HCT116 (cell line): ENCODE data around the gene LAMP1. TPM values are rescaled to one million over a fixed set of nuclear protein-coding genes. Genes with fewer than 3 reads are reported as not detected.

Experiments used
- ATAC-seq: fragments of 200-7000 bp; cut with Tn5 transposase; 2 replicates; pipeline ENCODE4 v1.9.1; 2020; ENCODE audit warnings: mild to moderate bottlenecking, moderate library complexity
- BruUV-seq: library from RNA; stranded (reverse); fragments of 400-500 nt; replicated peaks from 2 replicates; lab custom pipeline; 2021; lab: Mats Ljungman, UMichigan
- CTCF ChIA-PET: fragments of 300-600 bp; sonication (Branson Sonifier 250); formaldehyde crosslinking; loops from one replicate; lab custom pipeline; 2021; ENCODE audit warnings: antibody characterized with exemption; lab: Charles Lee
- POLR2A ChIA-PET: fragments of 300-600, 350-600 bp; sonication (Branson Sonifier 250); formaldehyde crosslinking; loops from one replicate; lab custom pipeline; 2021; ENCODE audit warnings: antibody characterized with exemption; lab: Charles Lee
- RAD21 ChIA-PET, 2 experiments: fragments of 300-600 bp; sonication (Branson Sonifier 250); formaldehyde crosslinking; loops; one replicate each; lab custom pipeline; 2023; ENCODE audit warnings: low total read pairs in 2 of 2; ENCODE audit not compliant: uncharacterized antibody in 2 of 2, unreplicated experiment in 2 of 2, low non-redundant PET in 1 of 2; lab: Charles Lee
- DNase-seq: peaks from one replicate; pipeline ENCODE4 v3.0.0-alpha.2; 2010; ENCODE audit warnings: low read depth, low spot score
- H2AFZ ChIP-seq: fragments of 200-600 bp; shearing (Covaris generic), sonication (generic); 2 replicates; pipeline ENCODE4 v1.6.1; 2017; ENCODE audit warnings: low read depth, mixed run types, mixed read lengths, antibody characterized with exemption, low read length; ENCODE audit not compliant: poor library complexity, severe bottlenecking
- H3K27ac ChIP-seq: 2 replicates; pipeline ENCODE4 v1.5.1; 2012; ENCODE audit warnings: low read depth, low read length
- H3K27me3 ChIP-seq: fragments of 200-600 bp; sonication (generic); 2 replicates; pipeline ENCODE4 v1.6.1; 2016; ENCODE audit warnings: mixed run types, low read length, mixed read lengths; ENCODE audit not compliant: insufficient read depth
- H3K36me3 ChIP-seq, 2 experiments: fragments of 200-500 bp in 1 of 2; fragments of 200-600 bp in 1 of 2; sonication (Bioruptor generic) in 1 of 2; sonication (generic) in 1 of 2; 2 replicates each; pipeline versions ENCODE4 v1.5.1 to v1.6.1; 2014 to 2016; ENCODE audit warnings: low read length in 2 of 2, inconsistent platforms in 1 of 2, mixed read lengths in 1 of 2, mixed run types in 1 of 2; ENCODE audit not compliant: insufficient read depth in 2 of 2, control insufficient read depth in 1 of 2
- H3K4me1 ChIP-seq, 2 experiments: fragments of 200-600 bp in 1 of 2; sonication (generic) in 1 of 2; 2 replicates each; pipeline versions ENCODE4 v1.5.1 to v1.6.1; 2012 to 2017; ENCODE audit warnings: low read length in 2 of 2, inconsistent platforms in 1 of 2, mild to moderate bottlenecking in 1 of 2, mixed read lengths in 1 of 2, mixed run types in 1 of 2, moderate library complexity in 1 of 2; ENCODE audit not compliant: insufficient read depth in 2 of 2, control insufficient read depth in 1 of 2
- H3K4me2 ChIP-seq: fragments of 200-600 bp; sonication (generic); 2 replicates; pipeline ENCODE4 v1.6.1; 2017; ENCODE audit warnings: mixed run types, low read length, mixed read lengths
- H3K4me3 ChIP-seq, 2 experiments: fragments of 200-600 bp in 1 of 2; sonication (generic) in 1 of 2; replicated peaks in 1 of 2; 2 replicates each; pipeline ENCODE4 v1.5.1; 2011 to 2016; ENCODE audit warnings: low read length in 2 of 2, control low read depth in 1 of 2, low read depth in 1 of 2, mild to moderate bottlenecking in 1 of 2, mixed read lengths in 1 of 2, mixed run types in 1 of 2
- H3K79me2 ChIP-seq: fragments of 200-600 bp; sonication (generic); 2 replicates; pipeline ENCODE4 v1.6.1; 2017; ENCODE audit warnings: mild to moderate bottlenecking, mixed run types, low read length, moderate library complexity, mixed read lengths; ENCODE audit not compliant: insufficient read depth
- H3K9ac ChIP-seq: fragments of 200-600 bp; sonication (generic); 2 replicates; pipeline ENCODE4 v1.6.1; 2016; ENCODE audit warnings: low read length, mixed read lengths
- H3K9me2 ChIP-seq: fragments of 200-600 bp; sonication (generic), shearing (Covaris generic); 2 replicates; pipeline ENCODE4 v1.6.1; 2017; ENCODE audit warnings: mixed run types, mild to moderate bottlenecking, moderate library complexity; ENCODE audit not compliant: insufficient read depth
- H3K9me3 ChIP-seq, 2 experiments: fragments of 200-500 bp in 1 of 2; fragments of 200-600 bp in 1 of 2; sonication (Bioruptor generic) in 1 of 2; sonication (generic) in 1 of 2; 2 replicates each; pipeline ENCODE4 v1.6.1; 2014 to 2017; ENCODE audit warnings: low read length in 2 of 2, mixed read lengths in 2 of 2, inconsistent platforms in 1 of 2, low read depth in 1 of 2, mild to moderate bottlenecking in 1 of 2, mixed run types in 1 of 2, moderate library complexity in 1 of 2; ENCODE audit not compliant: control insufficient read depth in 1 of 2, insufficient read depth in 1 of 2
- H4K20me1 ChIP-seq: fragments of 200-600 bp; sonication (generic), shearing (Covaris generic); 2 replicates; pipeline ENCODE4 v1.6.1; 2017; ENCODE audit warnings: mixed run types, mild to moderate bottlenecking, moderate library complexity; ENCODE audit not compliant: insufficient read depth
- ATF3 ChIP-seq: IDR thresholded peaks from 2 replicates; pipeline ENCODE4 v1.6.1; 2012
- CEBPB ChIP-seq: IDR thresholded peaks from 2 replicates; pipeline ENCODE4 v1.6.1; 2012; ENCODE audit warnings: low read depth
- CTCF ChIP-seq, 3 experiments: fragments of 200-600 bp in 1 of 3; sonication (generic) in 1 of 3; IDR thresholded peaks in 2 of 3; conservative IDR thresholded peaks in 1 of 3; 2 replicates each; pipeline ENCODE4 v1.5.1; 2012 to 2017; ENCODE audit warnings: low read depth in 2 of 3, low read length in 2 of 3, antibody characterized with exemption in 1 of 3, borderline replicate concordance in 1 of 3, control low read depth in 1 of 3, mild to moderate bottlenecking in 1 of 3, mixed read lengths in 1 of 3, mixed run types in 1 of 3, moderate library complexity in 1 of 3; ENCODE audit not compliant: insufficient read depth in 1 of 3
- EGR1 ChIP-seq: IDR thresholded peaks from 2 replicates; pipeline ENCODE4 v1.6.1; 2012; ENCODE audit warnings: low read depth
- ELF1 ChIP-seq: IDR thresholded peaks from 2 replicates; pipeline ENCODE4 v1.6.1; 2012; ENCODE audit warnings: low read depth, borderline replicate concordance
- EZH2 ChIP-seq: fragments of 200-600 bp; sonication (generic); IDR thresholded peaks from 2 replicates; pipeline ENCODE4 v1.6.1; 2017; ENCODE audit warnings: antibody characterized with exemption, mixed run types
- EZH2phosphoT487 ChIP-seq: fragments of 200-600 bp; IDR thresholded peaks from 2 replicates; pipeline ENCODE4 v1.6.1; 2018; ENCODE audit warnings: antibody characterized with exemption, borderline replicate concordance
- FOSL1 ChIP-seq: IDR thresholded peaks from 2 replicates; pipeline ENCODE4 v1.6.1; 2012; ENCODE audit warnings: low read depth
- JUND ChIP-seq: IDR thresholded peaks from 2 replicates; pipeline ENCODE4 v1.6.1; 2012
- MAX ChIP-seq: IDR thresholded peaks from 2 replicates; pipeline ENCODE4 v1.6.1; 2012
- RAD21 ChIP-seq: IDR thresholded peaks from 2 replicates; pipeline ENCODE4 v1.6.1; 2012; ENCODE audit warnings: low read depth, mild to moderate bottlenecking
- SIN3A ChIP-seq: IDR thresholded peaks from 2 replicates; pipeline ENCODE4 v1.6.1; 2012; ENCODE audit warnings: low read depth
- SP1 ChIP-seq: IDR thresholded peaks from 2 replicates; pipeline ENCODE4 v1.6.1; 2012; ENCODE audit warnings: low read depth
- TCF7L2 ChIP-seq: IDR thresholded peaks from 2 replicates; pipeline ENCODE4 v1.7.0; 2011; ENCODE audit warnings: borderline replicate concordance, inconsistent platforms; ENCODE audit not compliant: insufficient read depth, insufficient read length; ENCODE audit errors: extremely low read depth
- ZBTB33 ChIP-seq: IDR thresholded peaks from 2 replicates; pipeline ENCODE4 v1.6.1; 2011; ENCODE audit warnings: mild to moderate bottlenecking, low read length, moderate library complexity; ENCODE audit not compliant: insufficient replicate concordance; ENCODE audit errors: extremely low read depth
- ZFX ChIP-seq: fragments of 450-650 bp; IDR thresholded peaks from 2 replicates; pipeline ENCODE4 v1.6.1; 2017
- ZNF274 ChIP-seq: fragments of 200-500 bp; sonication (Bioruptor generic); IDR thresholded peaks from 2 replicates; pipeline ENCODE4 v1.6.1; 2014; ENCODE audit warnings: mild to moderate bottlenecking, low read depth, low read length, inconsistent platforms
- intact Hi-C: fragments of 100-400 bp; cut with micrococcal nuclease; formaldehyde crosslinking; loops from 2 replicates; pipeline ENCODE4 v1.10.0; 2022
- total RNA-seq: library from RNA; stranded (reverse); gene quantifications from one replicate; pipeline ENCODE4 v1.2.1, GENCODE V29; 2021; ENCODE audit not compliant: unreplicated experiment

The LAMP1 gene
- total RNA-seq, 1 experiment from 2014 or later = 158 TPM

- H3K9ac ChIP-seq = no peak overlapping the region
- ChIA-PET CTCF (no interaction called here), RAD21 (no interaction called here), POLR2A (no interaction called here)
- H3K4me2 ChIP-seq = no peak overlapping the region
- H3K9me2 ChIP-seq = no peaks in the 10 kb centered on the region
- no peak overlapping the region for H3K4me3 ChIP-seq
- peaks cover 12 to 13% of the 10 kb centered on the region in 2 experiments; a peak in 2 of 4 replicates for H3K36me3 ChIP-seq
- no peak for DNase-seq
- no peak for ATAC-seq
- no peaks in the 10 kb centered on the region for H3K27me3 ChIP-seq
- no peak overlapping the region for H3K27ac ChIP-seq
- no peaks in the 10 kb centered on the region for H3K4me1 ChIP-seq
- H3K9me3 ChIP-seq = no peaks in the 10 kb centered on the region; a peak in 1 of 4 replicates
- no peaks in the 10 kb centered on the region for H4K20me1 ChIP-seq
- intact Hi-C loops = no loop called here
- no TSS peak for BruUV-seq
- H3K79me2 ChIP-seq = no peaks in the 10 kb centered on the region
- no peak overlapping the region for H2AFZ ChIP-seq
- TF ChIP-seq EZH2phosphoT487 (no peak), MAX (no peak)
Observed at GRCh38 chr13:113342820-113343691, 46.0 kb downstream of the LAMP1 start.

- TF ChIP-seq ZFX (no peak), ZNF274 (no peak), JUND (no peak), FOSL1 (no peak), EGR1 (no peak), ELF1 (no peak), SP1 (no peak), ZBTB33 (no peak), TCF7L2 (no peak), ATF3 (no peak), SIN3A (no peak), CTCF (IDR thresholded peaks at IDR 0.05 in 2 of 3, conservative IDR thresholded peaks at IDR 0.05 in 1 of 3; ENCODE audit: borderline replicate concordance in 1 of 3, insufficient read depth in 1 of 3, low read depth in 2 of 3, low read length in 2 of 3) (no peak), EZH2 (no peak), CEBPB (no peak), RAD21 (no peak)
- intact Hi-C loops = no loop called here
- Histone ChIP-seq H3K36me3 (peaks cover 16 to 17% of the 10 kb centered on the region in 2 experiments; a peak in 3 of 4 replicates), H3K27ac (no peak overlapping the region), H3K9me2 (no peaks in the 10 kb centered on the region), H3K79me2 (no peaks in the 10 kb centered on the region), H4K20me1 (no peaks in the 10 kb centered on the region), H3K27me3 (no peaks in the 10 kb centered on the region), H3K4me1 (no peaks in the 10 kb centered on the region), H3K9me3 (no peaks in the 10 kb centered on the region; a peak in 1 of 4 replicates), H3K9ac (no peak overlapping the region), H3K4me3 (no peak overlapping the region), H3K4me2 (no peak overlapping the region), H2AFZ (no peak overlapping the region)
- DNase-seq (no peak), ATAC-seq (no peak)
- ChIA-PET POLR2A (no interaction called here), RAD21 (no interaction called here), CTCF (no interaction called here)
- BruUV-seq = no TSS peak
Observed at GRCh38 chr13:113343692-113343968, 46.6 kb downstream of the LAMP1 start.
